ENCODE data around the gene ABHD8.

The ABHD8 gene

GRCh38 chr19:17244618-17245534 is 58.3 kb downstream of the ABHD8 start:
- Mint-ChIP-seq H3K27ac (peak overlapping the region; percentile 92), H3K4me1 (peaks cover 21 to 23% of the 10 kb centered on the region in 2 donors), H3K9me3 (no peaks in the 10 kb centered on the region), H3K4me3 (peak overlapping the region; percentile 71 to 84), H3K36me3 (peaks cover 0 to 5% of the 10 kb centered on the region in 2 donors), H3K27me3 (no peaks in the 10 kb centered on the region)
- ATAC-seq (replicated peaks) (peak in 1 of 2 donors; percentile 22), DNase-seq (no peak)

- DNase-seq = no peak
- Mint-ChIP-seq H3K9me3 (no peaks in the 10 kb centered on the region), H3K27ac (peak overlapping the region; percentile 92), H3K4me3 (peak overlapping the region; percentile 71 to 84), H3K36me3 (peaks cover 0 to 5% of the 10 kb centered on the region in 2 donors), H3K4me1 (peaks cover 21 to 23% of the 10 kb centered on the region in 2 donors), H3K27me3 (no peaks in the 10 kb centered on the region)
- ATAC-seq (replicated peaks) = no peak
These were observed 59.2 kb downstream of the ABHD8 start for GRCh38 chr19:17243830-17244617.

- H3K4me1 Mint-ChIP-seq = peaks cover 21 to 23% of the 10 kb centered on the region in 2 donors
- H3K36me3 Mint-ChIP-seq = peaks cover 1 to 6% of the 10 kb centered on the region in 2 donors
- no peak overlapping the region for H3K4me3 Mint-ChIP-seq
- no peaks in the 10 kb centered on the region for H3K27me3 Mint-ChIP-seq
- ATAC-seq (replicated peaks) = no peak
- H3K9me3 Mint-ChIP-seq = no peaks in the 10 kb centered on the region
- H3K27ac Mint-ChIP-seq = no peak overlapping the region
- DNase-seq = no peak
These were observed 59.9 kb downstream of the ABHD8 start for GRCh38 chr19:17243211-17243829.

GRCh38 chr19:17242431-17243208 is 60.6 kb downstream of the ABHD8 start:
- Mint-ChIP-seq H3K9me3 (no peaks in the 10 kb centered on the region), H3K27ac (peak overlapping the region; percentile 14), H3K4me1 (peaks cover 21 to 23% of the 10 kb centered on the region in 2 donors), H3K4me3 (peak overlapping the region in 1 of 2 donors; percentile 3), H3K27me3 (no peaks in the 10 kb centered on the region), H3K36me3 (peaks cover 4 to 8% of the 10 kb centered on the region in 2 donors)
- DNase-seq = no peak
- ATAC-seq (replicated peaks) = no peak
